ENCODE data around the gene GHRH.

Gene GHRH

GRCh38 chr20:37201827-37202162 is 59.8 kb downstream of the GHRH start:
- DNase-seq, result no peak
